MM.1S (cell line): ENCODE results near the gene DYNLRB1.
"Not testable (repeated sequence)": the region's sequence is repeated elsewhere in the genome, so short reads cannot be mapped to it uniquely, and the experiment has no call there.

Source experiments
- CTCF ChIP-seq: fragments of 300-600 bp; sonication (generic); IDR thresholded peaks from 2 replicates; pipeline ENCODE4 v1.5.1; 2016; ENCODE audit warnings: antibody characterized with exemption, low read length, mixed read lengths
- EZH2 ChIP-seq: fragments of 300-600 bp; sonication (generic); optimal IDR thresholded peaks from 2 replicates; pipeline ENCODE3; 2017; ENCODE audit warnings: low read depth, mild to moderate bottlenecking, antibody characterized with exemption, low read length, mixed read lengths
- EZH2phosphoT487 ChIP-seq: fragments of 300-600 bp; sonication (generic); IDR thresholded peaks from 2 replicates; pipeline ENCODE4 v1.6.1; 2018; ENCODE audit warnings: antibody characterized with exemption, low read length

- not testable (repeated sequence) for TF ChIP-seq CTCF, EZH2, EZH2phosphoT487
Measured at GRCh38 chr20:34497596-34497995, 18.6 kb upstream of the DYNLRB1 start.
